ENCODE measurements around the gene ACSM2B.
"Not testable (repeated sequence)": the region's sequence is repeated elsewhere in the genome, so short reads cannot be mapped to it uniquely, and the experiment has no call there.

ACSM2B gene, protein sequence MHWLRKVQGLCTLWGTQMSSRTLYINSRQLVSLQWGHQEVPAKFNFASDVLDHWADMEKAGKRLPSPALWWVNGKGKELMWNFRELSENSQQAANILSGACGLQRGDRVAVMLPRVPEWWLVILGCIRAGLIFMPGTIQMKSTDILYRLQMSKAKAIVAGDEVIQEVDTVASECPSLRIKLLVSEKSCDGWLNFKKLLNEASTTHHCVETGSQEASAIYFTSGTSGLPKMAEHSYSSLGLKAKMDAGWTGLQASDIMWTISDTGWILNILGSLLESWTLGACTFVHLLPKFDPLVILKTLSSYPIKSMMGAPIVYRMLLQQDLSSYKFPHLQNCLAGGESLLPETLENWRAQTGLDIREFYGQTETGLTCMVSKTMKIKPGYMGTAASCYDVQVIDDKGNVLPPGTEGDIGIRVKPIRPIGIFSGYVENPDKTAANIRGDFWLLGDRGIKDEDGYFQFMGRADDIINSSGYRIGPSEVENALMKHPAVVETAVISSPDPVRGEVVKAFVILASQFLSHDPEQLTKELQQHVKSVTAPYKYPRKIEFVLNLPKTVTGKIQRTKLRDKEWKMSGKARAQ

DNA sequence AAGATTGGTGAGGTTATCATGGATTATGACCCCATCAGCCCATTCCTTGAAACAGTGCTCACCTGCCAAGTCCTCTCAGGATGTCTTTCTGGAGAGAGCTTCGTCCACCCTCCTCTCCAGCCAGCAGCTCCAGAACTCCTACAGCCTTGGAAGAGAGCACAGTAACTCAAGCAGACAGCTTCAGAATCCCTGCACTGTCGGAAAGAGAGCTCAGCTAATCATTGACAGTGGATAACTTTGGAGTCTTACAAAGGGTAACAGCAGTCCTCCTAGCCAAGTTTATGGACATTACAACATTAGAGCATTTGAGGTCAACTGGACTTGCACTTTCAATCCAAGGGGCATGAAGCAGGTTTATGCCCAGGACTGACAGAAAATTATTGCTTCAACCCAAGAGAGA, at the start of gene ACSM2B:
TSS of gene ACSM2B (minus strand) at position 223 of the 400 bp plus-strand sequence. CDS start 11,522 bp downstream, outside the sequence.
- not testable (repeated sequence) for DNase-seq

DNA sequence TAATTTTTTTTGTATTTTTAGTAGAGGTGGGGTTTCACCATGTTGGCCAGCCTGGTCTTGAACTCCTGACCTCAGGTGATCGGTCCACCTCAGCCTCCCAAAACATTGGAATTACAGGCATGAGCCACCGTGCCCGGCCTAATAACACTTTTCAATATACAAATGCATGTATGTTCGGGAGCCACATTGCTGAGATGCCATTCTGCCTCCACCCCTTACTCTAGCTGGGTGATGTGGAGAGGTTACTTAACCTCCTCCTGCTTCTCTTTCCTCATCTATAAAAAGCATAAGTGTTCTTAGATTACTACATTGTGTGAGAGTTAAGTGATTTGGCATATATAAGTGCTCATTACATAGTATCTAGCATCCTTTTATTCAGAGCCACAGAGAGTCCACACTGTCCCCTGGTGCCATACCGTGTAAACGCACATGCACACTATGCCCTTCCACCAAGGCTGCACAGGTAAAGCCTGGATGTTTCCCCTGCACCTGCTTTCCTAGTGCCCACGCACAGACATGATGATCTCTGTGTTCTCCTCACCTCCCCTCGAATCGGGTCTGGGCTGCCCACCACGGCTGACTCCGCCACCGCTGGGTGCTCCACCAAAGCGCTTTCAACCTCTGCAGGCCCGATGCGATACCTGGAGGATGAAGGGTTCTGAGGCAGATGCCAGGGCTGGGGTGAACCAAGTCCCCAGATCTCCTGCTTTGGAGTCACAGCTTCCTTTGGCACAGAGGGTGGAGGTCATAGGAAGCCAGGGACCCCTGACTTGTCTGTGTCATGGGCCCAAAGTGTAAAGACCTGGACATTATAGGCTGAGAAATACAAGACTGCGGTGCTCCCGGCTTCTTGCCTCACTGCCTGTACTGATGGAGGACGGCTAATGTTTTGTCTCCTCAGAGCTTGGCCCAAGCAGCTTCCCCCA, 49.0 kb upstream of the ACSM2B start:
- no peak for DNase-seq

DNA sequence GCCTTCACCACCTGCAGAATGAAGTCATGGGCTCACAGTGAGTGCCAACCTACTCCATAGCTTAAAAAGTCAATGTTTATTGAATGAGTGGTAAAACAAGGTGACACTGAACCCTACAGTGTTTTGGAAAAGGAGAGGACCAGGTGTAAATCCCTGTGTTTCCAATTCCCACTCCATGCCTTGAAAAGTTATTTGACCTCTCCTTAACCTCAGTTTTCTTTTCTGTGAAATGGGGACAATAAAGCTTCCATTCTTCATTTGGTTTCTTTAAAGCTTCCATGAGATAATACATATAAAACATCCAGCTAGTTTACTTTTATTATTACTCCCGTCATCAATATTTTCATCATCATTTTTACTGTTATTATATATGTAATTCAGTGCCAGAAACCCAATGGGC, 48.0 kb upstream of the ACSM2B start:
- no peak for DNase-seq

DNA sequence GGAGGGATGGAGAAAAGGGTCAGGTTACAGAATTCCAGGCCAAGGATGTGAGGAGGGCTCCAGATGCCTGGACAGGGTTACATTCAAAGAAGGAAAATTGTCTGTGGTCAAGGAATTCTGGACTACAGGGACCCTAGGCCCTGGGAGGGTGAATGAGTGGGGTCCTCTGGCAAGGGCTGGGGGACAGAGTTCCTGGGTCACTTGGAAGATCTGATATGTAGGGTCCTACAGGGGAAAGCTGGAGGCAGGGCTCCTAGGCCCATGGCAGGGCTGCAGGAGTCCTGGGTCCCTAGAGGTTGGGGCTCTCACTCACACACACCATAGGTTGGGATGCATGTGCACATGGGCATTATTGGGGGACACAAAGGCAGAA, 46.3 kb upstream of the ACSM2B start:
- no peak for DNase-seq

DNA sequence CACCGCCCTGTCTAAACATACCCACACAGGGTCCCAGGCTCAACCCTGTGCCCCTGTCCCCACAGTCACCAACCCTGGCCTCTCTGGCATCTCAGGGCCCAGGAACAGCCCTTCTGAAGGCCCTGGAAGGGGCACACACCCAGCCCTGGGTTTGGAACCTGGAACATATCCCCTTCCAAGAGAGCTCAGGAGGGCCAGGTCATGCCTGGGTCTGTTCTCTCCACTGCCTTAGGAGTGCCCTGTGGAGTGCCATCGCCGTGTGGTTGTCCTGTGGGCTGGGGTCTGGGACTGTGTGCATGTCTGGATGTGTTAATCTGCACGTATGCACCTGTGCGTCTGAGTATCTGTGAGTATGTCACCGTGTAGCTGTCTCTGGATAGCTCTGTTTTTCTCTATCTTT, 45.2 kb upstream of the ACSM2B start:
- DNase-seq, result no peak

DNA sequence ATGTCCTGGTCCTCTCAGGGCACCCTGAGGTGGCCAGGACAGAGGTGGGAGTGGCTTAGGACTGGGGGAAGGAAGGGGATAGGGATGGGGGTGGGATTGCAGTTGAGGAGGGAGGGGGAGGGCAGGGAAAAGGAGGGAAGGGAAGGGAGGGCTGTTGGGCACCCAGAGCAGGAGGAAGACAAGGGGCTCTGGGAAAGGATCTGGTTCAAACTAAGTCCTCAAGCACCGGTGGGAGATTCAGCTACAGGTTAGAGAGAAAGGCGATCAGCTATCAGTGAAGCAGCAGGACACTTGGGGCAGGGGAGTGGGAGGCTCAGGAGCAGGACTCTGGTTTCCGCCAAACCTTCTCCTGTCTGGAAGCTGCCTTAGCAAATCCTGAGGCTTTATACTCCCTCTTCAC, 44.6 kb upstream of the ACSM2B start:
- DNase-seq, result no peak

DNA sequence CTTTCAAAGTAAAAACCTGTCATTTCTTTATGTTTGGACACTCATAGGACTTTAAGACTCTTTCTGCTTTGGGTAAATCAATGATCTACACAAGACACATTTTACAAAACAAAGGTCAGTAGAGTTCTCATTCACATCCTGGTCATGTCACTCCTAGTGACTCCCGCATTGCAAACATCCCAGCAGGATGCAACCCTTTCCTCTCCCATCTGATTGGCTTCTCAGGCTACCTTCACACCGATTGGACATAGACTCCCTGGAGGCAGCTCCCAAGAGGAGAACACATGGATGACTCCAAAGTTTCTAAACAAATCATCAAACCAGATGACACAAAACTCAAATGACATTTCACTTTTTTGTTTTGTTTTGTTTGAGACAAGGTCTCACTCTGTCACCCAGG, 43.8 kb upstream of the ACSM2B start:
- no peak for DNase-seq

DNA sequence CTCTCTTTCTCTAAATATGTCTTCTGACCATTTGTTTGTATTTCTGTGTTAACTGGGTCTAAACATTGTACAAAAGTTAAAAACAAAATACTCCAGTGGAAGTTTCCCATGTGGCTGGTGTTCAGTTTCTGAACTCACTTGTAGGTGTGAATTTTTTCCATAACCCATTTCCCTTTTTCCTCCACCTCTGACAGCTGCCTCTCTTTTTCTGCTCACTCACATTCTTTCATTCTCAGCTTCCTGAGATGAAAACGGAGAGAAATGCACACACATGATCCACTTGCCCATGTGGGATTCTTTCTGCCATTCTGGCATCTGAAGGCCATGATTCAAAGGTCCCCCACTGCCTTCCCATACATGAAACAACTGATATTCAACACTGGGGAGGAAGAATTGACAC, 41.1 kb upstream of the ACSM2B start:
- no peak for DNase-seq

DNA sequence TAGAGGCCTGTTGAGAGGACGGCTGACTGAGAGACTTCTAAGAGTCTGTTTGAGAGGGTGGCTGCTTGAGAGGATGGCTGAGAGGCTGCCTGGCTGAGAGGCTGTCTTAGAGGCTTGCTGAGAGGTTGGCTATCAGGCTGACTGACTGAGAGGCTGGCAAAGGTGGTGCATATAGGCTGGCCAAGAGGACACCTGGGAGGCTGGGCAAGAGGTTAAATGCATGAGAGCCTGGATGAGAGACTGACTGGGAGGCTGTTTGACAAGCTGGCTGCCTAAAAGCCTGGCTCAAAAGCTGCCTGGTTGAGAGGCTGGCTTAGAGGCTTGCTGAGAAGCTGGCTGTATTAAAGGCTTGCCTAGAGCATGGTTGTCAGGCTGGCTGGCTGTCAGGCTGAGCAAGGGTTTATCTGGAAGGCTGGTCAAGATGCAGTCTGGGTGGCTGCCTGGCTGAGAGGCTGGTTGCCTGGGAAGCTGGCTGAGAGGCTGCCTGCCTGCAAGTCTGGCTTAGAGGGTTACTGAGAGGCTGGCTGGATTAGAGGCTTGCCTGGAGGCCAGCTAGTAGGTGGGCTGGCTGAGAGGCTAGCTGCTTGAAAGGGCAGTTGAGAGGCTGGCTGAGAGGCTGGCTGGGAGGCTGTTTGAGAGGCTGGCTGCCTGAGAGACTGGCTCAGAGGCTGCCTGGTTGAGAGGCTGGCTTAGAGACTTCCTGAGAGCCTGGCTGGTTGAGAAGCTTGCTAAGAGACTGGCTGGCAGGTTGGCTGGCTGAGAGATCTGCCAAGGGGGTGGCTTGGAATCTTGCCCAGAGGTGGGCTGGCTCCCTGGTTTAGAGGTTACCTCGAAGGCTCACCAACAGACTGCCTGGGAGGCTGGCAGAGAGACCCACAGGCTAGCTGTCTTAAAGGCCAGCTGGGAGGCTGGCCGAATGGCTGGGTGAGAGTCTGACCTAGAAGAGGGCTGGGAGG, 38.3 kb upstream of the ACSM2B start:
- no peak for DNase-seq

DNA sequence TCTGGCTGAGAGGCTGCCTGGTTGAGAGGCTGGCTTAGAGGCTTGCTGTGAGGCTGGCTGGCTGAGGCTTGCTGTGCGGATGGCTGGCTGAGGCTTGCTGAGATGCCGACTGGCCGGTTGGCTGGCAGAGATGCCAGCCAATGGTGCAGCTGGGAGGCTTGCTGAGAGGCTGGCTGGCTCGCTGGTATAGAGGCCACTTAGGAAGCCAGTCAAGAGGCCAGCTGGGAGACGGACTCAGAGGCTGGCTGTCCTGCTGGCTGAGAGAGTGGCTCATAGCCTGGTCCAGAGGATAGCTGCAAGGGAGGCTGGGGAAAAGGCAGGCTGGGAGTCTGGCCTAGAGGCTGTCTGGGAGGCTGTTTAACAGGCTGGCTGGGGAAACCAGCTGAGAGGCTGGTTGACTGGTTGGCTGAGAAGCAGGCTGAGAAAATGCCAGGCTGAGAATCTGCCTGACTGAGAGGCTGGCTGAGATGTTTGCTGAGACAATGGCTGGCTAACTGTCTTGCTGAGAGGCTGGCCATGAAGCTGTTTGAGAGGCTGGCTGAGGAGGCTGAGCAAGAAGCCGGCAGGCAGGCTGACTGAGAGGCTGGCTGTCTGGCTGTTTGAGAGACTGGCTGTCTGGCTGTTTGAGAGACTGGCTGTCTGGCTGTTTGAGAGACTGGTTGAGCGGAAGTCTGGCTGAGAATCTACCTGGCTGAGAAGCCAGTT, 37.5 kb upstream of the ACSM2B start:
- DNase-seq, result no peak

DNA sequence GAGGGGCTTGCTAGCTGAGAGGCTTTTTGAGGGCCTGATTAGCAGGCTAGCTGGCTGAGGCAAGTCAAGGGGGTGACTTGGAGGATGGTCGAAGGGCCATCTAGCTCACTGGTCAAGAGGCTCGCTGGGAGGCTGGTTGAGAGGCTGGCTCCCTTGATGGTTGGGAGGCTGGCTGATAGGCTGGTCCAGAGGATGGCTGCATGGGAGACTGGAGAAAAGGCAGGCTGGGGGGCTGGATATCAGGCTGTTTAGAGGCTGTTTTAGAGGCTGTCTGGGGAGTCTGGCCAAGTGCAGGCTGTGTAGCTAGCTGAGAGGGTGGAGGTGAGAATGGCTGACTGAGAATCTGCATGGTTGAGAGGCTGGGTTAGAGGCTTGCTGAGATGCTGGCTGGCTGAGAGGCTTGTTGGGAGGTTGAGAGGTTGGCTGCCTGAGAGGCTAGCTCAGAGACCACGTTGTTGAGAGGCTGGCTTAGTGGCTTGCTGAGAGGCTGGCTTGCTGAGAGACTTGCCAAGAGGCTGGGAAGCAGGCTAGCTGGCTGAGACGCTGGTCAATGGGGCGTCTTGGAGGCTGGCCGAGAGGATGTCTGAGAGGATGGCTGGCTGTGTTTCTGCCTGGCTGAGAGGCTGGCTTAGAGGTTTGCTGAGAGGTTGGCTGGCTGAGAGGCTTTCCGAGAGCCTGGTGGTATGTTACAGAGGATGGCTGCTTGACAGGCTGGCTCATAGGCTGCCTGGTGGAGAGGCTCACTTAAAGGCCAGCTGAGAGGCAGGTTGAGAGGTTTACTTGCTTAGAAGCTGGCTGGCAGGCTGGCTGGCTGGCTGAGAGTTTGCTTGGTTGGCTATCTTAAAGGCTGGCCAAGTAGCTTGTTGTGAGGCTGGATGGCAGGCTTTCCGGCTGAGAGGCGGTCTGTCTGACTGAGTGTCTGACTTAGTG, 36.6 kb upstream of the ACSM2B start:
- peak; percentile 59 for DNase-seq

DNA sequence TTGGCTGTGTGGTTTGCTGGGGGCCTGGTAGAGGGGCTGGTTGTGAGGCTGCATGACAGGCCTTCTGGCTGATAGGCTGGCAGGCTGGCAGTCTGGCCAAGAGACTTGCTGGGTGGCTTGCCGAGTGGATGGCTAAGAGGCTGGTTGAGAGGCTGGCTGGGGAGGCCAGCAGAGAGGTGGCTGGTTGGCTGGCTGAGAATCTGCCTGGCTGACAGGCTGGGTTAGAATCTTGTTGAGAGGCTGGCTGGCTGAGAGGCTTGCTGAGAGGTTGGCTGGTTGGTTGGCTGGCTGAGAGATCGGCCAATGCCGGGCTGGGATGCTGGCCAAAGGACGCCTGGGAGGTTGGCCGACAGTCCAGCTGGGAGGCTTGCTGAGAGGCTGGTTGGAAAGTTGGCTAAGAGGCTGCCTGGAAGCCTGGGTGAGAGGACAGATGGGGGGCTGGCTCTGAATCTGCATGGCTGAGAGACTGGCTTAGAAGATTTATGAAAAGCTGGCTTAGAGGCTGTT, 35.9 kb upstream of the ACSM2B start:
- DNase-seq, result peak; percentile 24

DNA sequence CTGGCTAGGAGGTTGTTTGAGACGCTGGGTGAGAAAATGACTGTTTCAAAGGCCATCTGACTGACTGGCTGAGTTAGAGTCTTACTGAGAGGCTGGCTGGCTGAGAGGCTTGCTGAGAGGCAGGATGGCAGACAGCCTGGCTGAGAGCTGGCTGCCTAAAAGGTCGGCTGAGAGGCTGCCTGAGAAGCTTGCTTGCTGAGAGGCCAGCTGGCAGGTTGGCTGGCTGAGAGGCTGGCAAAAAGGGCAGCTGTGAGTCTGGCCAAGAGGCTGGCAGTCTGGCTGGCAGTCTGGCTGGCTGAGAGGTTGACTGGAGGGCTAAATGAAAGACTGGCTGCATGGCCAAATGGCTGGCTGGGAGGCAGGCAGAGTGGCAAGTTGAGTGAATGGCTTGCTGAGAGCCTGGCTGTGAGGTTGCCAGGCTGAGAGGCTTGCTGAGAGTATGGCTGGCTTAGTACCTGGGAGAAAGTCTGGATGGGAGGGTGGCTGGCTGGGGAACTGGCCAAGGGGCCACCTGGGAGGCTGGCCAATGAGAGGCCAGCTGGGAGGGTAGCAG, 35.3 kb upstream of the ACSM2B start:
- peak; percentile 69 for DNase-seq

DNA sequence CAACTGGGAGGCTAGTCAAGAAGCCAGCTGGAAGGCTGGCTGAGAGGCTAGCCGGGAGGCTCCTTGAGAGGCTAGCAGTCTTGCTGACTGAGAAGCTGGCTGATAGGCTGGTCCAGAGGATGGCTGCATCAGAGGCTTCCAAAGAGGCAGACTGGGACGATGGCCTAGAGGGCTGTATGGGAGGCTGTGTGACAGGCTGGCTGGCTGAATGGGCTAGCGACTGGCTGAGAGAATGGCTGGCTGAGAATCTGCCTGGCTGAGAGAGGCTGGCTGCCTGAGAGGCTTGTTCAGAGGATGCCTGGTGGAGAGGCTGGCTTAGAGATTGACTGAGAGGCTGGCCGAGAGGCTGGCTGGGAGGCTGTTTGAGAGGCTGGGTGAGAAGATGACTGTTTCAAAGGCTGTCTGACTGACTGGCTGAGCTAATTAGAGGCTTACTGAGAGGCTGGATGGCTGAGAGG, 34.8 kb upstream of the ACSM2B start:
- DNase-seq, result no peak

DNA sequence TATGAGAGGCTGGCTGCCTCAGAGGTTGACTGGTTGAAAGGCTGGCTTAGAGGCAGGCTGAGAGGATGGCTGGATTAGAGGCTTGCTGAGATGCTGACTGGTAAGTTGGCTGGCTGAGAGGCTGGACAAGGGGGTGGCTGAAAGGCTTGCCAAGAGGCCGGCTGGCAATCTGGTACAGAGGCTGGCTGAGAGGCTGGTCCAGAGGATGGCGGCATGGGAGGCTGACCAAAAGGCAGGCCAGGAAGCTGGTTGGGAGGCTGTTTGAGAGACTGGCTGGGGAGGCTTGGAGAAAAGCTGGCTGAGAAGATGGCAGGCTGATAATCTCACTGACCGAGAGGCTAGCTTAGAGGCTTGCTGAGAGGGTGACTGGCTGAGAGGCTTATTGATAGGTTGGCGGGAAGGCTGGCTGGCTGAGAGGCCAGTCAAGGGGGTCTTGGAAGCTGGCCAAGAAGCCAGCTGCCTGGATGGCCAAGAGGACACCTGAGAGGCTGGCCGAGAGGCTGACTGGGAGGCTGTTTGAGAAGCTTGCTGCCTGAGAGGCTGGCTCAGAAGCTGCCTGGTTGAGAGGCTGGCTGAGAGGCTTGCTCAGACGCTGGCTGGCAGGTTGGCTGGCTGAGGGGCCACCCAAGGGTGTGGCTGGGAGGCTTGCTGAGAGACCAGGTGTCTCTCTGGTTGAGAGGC, 34.2 kb upstream of the ACSM2B start:
- no peak for DNase-seq

DNA sequence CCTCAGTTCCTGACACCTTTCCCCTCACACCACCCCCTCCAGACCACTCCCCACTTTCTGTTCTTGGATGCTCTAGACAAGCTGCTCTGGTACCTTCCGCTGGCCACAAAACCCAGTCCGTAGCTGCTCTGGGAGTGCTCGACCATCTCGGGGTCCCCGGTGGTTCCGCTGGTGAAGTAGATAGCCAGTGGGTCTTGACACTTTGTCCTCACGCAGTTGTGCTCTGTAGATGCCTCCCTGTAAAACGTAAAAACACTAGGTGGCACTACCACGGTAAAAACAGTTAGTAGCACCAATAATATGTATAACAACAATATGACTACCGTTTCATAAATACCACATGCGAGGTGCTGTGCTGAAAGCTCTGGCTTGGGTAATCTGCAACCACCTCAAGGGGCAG, 26.0 kb upstream of the ACSM2B start:
- not testable (repeated sequence) for DNase-seq

DNA sequence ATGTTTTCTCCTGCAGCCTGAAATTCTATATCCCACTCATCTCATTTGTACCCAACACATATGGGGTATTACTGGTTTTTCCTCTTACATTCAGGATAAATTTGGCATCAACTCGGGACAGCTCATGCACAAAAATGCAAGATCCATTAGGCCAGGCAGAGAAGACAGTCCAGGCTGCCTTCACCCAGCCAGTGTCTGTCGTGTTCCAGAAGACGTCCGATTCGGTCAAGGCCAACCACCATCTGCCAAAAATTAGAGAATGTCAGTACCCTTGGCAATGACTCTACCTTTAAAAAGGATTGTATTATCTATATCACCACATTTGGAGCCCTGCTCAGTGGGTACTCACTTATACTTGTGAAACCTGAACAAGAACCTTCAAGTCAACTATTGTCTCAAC, 23.3 kb upstream of the ACSM2B start:
- not testable (repeated sequence) for DNase-seq

DNA sequence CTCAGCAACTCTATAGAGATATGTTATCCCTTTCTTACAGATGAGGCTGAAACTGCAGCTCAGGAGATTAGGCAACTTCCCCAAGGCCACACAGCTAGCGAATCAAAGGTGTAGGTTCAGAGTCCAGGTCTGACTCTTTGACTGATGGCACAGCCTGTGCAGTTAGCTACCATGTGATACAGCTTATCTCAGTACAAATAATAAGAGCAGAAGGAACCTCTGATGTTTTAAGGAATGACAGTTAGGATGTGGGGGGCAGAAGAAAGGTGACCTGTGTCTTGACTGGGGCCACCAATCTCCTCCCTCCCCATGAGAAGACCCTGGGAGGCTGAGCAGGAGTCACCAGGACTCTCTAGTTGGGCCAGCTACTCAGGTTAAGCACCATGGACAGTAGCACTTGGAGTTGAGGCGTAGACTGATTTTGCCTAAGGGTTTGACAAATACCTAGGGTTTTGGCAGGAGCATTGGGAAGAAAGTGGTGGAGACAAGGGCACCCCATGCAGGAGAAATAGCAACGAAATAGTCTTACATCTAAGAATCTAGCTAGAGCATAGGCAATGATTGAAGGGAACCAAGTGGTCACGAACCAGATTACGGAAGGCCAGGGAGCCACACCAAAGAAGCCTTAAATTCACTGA, 22.8 kb upstream of the ACSM2B start:
- DNase-seq, result no peak

DNA sequence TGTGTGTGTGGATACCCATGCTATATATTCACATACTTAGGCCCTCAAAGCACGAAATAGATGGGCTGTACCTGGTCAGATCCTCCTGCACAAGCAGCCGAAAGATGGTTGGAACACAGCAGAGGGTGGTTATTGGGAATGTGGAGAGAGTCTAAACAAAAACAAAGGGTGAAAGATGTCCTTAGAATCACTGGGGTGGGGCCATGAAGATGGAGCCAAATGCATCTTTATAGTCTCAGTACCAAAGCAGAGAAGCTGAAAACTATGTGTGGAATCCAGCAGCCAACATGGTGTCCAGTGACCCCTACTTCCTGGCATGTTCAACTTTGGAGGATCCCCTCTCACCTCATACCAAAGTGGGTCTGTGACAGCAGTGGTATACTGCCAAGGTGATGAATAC, 19.5 kb upstream of the ACSM2B start:
- DNase-seq, result not testable (repeated sequence)
